Jurkat, Clone E6-1 (cell line): ENCODE measurements around the gene PTPRN2.

Source experiments
- DNase-seq: peaks from one replicate; pipeline ENCODE4 v3.0.0-alpha.2; 2011; ENCODE audit warnings: low read depth, low spot score
- H3K4me3 ChIP-seq: 2 replicates; pipeline ENCODE4 v1.5.1; 2011; ENCODE audit warnings: mild to moderate bottlenecking, low read length, control low read depth, moderate library complexity

The PTPRN2 gene

GRCh38 chr7:158029509-158029908 lies 558.1 kb downstream of the PTPRN2 start:
- no peak for DNase-seq
- no peak overlapping the region for H3K4me3 ChIP-seq

GRCh38 chr7:158028971-158029370 lies 558.7 kb downstream of the PTPRN2 start:
- no peak overlapping the region for H3K4me3 ChIP-seq

GRCh38 chr7:158028290-158028941 lies 559.2 kb downstream of the PTPRN2 start:
- H3K4me3 ChIP-seq: no peak overlapping the region
- no peak for DNase-seq

More at GRCh38 chr7:158028971-158029370, 558.7 kb downstream of the PTPRN2 start:
- DNase-seq: no peak

GRCh38 chr7:158027646-158028045 lies 560.0 kb downstream of the PTPRN2 start:
- DNase-seq: no peak
- no peak overlapping the region for H3K4me3 ChIP-seq

GRCh38 chr7:158026636-158027265 lies 560.9 kb downstream of the PTPRN2 start:
- DNase-seq: no peak
- no peak overlapping the region for H3K4me3 ChIP-seq

- no peak overlapping the region for H3K4me3 ChIP-seq
- no peak for DNase-seq
Measured at GRCh38 chr7:158025686-158026600, 561.7 kb downstream of the PTPRN2 start.

- no peak overlapping the region for H3K4me3 ChIP-seq
- no peak for DNase-seq
Measured at GRCh38 chr7:158024881-158025280, 562.7 kb downstream of the PTPRN2 start.

- no peak overlapping the region for H3K4me3 ChIP-seq
- DNase-seq: no peak
Measured at GRCh38 chr7:158024351-158024715, 563.3 kb downstream of the PTPRN2 start.

GRCh38 chr7:158023681-158024350 lies 563.8 kb downstream of the PTPRN2 start:
- no peak for DNase-seq
- H3K4me3 ChIP-seq: no peak overlapping the region

- DNase-seq: no peak
- H3K4me3 ChIP-seq: no peak overlapping the region
Measured at GRCh38 chr7:158023157-158023556, 564.5 kb downstream of the PTPRN2 start.

GRCh38 chr7:158022601-158023000 lies 565.0 kb downstream of the PTPRN2 start:
- no peak for DNase-seq
- no peak overlapping the region for H3K4me3 ChIP-seq

GRCh38 chr7:158021836-158022235 lies 565.8 kb downstream of the PTPRN2 start:
- no peak overlapping the region for H3K4me3 ChIP-seq
- no peak for DNase-seq

- no peak overlapping the region for H3K4me3 ChIP-seq
- DNase-seq: no peak
Measured at GRCh38 chr7:158020706-158021095, 566.9 kb downstream of the PTPRN2 start.

GRCh38 chr7:158019726-158020705 lies 567.6 kb downstream of the PTPRN2 start:
- H3K4me3 ChIP-seq: no peak overlapping the region
- DNase-seq: no peak

GRCh38 chr7:158018971-158019645 lies 568.5 kb downstream of the PTPRN2 start:
- no peak for DNase-seq
- H3K4me3 ChIP-seq: no peak overlapping the region

- H3K4me3 ChIP-seq: no peak overlapping the region
Measured at GRCh38 chr7:158018098-158018762, 569.4 kb downstream of the PTPRN2 start.

More at GRCh38 chr7:158018098-158018762, 569.4 kb downstream of the PTPRN2 start:
- no peak for DNase-seq
